GM12801 (cell line): ENCODE results near the gene MS4A4A.

ENCODE experiments used
- TF ChIP-seq, protein P1 (sequence below): IDR thresholded peaks from one replicate; pipeline ENCODE4 v1.5.1; 2011; ENCODE audit warnings: control low read depth; ENCODE audit not compliant: insufficient read length; ENCODE audit errors: extremely low read depth

Gene MS4A4A

DNA sequence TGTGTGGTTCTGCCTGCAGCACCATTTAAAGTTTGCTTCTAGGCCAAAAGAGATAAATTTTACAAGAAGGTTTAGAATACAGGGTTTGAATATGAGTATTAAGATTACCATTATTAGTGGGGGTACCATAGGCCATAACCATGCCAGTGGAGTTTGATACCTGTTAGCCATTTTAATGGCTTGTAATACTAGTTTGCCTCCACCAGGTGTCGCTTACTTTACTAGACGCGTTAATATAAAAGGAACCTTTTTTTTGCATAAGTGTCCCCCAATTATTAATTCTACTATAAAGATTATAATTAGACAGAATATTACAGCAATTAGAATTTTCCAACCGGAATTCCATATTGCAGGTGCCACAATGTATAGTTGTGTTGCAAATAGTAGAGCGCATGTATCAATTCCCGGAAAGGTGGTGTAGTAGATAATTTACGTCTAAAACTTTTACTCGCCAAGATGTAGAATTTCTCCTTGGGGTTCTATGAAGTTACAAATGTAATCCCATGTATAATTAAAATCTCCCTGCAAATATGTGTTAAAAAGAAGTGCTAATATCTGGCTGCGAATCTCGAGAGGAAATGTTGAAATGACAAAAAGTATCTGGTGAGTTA lies 62.7 kb downstream of the MS4A4A start:
- TF ChIP-seq, protein P1, sequence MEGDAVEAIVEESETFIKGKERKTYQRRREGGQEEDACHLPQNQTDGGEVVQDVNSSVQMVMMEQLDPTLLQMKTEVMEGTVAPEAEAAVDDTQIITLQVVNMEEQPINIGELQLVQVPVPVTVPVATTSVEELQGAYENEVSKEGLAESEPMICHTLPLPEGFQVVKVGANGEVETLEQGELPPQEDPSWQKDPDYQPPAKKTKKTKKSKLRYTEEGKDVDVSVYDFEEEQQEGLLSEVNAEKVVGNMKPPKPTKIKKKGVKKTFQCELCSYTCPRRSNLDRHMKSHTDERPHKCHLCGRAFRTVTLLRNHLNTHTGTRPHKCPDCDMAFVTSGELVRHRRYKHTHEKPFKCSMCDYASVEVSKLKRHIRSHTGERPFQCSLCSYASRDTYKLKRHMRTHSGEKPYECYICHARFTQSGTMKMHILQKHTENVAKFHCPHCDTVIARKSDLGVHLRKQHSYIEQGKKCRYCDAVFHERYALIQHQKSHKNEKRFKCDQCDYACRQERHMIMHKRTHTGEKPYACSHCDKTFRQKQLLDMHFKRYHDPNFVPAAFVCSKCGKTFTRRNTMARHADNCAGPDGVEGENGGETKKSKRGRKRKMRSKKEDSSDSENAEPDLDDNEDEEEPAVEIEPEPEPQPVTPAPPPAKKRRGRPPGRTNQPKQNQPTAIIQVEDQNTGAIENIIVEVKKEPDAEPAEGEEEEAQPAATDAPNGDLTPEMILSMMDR: no peak

DNA sequence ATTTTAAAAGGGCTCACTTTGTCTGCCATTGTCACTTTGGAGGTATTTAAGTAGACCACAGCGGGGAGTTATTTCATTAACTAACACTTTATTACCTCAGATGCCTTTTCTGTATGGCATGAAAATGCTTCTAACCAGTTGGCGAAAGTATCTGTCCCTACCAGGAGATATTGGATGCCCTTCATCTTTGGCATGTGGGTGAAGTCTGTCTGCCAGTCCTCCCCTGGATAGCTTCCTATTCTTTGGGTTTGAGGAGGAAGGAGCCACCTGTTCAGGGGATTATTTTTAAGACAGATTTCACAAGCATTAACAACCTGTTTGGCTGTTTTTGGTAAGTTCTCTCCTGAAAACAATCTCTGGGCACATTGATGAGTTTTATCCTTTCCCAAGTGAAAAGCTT lies 63.7 kb downstream of the MS4A4A start:
- TF ChIP-seq, protein P1: no peak

DNA sequence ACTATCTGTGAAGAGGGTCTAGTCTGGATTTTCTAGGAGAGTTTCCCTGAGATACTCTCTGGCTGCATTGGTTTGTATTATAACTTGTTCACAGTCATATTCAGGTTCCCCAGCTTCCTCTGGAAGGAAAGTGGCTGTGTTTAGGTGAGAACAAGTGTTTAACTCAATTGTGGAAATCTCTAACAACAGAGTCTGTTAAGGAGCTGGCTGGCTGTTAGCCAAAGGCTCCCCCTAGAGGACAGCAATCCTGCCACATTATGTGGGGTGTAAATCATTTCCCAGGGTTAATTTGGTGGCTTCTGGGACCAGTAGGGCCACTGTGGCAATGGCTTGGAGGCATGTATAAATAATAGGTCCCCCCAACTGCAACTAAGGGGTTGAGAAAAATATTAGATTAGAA lies 65.0 kb downstream of the MS4A4A start:
- TF ChIP-seq, protein P1: no peak

DNA sequence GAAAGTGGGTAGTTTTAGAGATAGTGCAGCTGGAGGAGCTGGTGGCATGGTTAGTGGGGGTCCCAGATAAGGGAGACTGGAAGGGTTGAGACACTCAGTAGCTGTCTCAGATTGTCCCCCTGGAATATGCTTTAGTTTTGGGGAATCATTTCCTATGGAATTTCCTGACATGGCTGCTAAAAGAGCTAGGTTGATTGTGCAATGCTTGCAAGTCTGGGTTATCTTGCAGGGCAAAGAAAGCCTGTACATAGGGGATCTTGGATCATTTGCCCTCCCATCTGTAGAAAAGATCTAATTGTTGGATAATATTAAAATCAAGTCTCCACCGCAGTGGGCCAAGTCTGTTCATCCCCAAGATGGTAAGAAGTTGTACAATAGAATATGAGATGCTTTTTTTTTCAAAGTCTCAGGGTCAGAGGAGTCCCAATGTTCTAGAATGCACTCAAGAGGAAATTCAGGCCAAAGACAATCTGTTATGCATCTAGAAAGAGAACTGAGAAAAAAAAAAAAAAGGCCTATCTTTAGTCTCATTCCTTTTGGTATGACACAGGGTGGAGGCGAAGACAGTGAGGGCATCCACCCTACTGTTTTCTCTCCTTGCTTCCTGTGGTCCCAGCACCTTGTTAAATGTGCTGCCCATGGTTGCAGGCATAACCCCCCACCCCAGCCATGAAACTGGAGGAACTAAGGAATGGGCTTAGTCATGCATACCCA lies 66.8 kb downstream of the MS4A4A start:
- TF ChIP-seq, protein P1: no peak

DNA sequence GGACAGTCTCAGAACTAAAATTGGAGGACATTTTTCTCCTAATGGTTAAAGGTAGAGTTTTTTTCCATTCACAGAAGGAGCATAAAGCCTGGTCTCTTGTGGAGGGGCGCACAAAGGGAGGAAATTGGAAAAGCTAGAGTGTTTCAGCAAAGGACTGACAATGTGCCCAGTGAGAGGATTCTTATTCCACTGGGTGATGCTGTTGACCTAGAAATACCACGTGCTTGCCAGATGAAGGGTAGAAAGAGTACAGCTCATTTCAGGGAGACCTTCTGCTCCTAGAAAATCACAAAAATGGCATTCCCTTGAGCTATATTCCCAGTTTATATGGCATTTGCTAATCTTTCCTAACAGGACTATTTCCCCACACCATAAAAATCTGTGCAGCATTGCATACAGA lies 67.7 kb downstream of the MS4A4A start:
- TF ChIP-seq, protein P1: no peak

DNA sequence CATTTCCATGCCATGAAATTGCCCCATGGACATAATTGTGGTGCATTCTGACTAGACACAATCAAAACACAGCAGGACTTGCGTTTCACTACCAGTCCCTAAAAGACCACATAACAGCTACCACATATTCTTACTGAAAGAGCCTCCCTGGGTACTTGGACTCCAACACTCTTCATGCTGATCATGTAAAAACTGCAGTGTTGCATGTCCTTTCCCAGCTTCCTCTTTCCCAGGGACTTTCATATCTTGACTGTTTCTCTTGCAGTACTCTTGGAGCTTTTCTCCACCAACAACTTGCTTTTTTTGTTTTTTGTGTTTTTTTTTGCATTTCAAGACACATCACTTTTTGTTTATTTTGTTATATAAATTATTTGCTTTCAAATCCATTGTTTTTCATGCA lies 69.5 kb downstream of the MS4A4A start:
- TF ChIP-seq, protein P1: no peak

DNA sequence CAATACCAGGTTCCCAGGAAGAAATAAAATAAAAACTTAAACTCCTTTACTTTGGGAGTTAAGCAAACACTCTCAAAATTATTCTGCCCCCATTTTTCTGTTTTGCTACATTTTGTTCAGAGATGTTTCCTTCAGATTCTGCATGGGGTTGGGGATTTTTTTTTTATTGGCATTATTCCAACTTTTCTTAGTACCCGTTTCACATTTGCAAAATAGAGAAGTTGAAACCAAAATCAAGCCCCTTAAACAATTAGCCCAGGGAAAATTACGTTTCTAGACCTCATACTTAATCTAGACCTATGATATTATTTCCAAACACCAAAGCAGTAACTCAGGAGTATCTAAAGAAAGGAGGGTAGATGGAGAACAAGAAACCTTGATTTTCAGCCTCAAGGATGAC lies 77.3 kb downstream of the MS4A4A start:
- TF ChIP-seq, protein P1: no peak
